NCI-H2107 (cell line): ENCODE measurements around the gene SEMA3A.

Source experiments
- DNase-seq: peaks from one replicate; lab custom pipeline; 2025; lab: John Stamatoyannopoulos, UW

Gene SEMA3A

GRCh38 chr7:84009051-84009450 is 185.5 kb downstream of the SEMA3A start:
- DNase-seq, result no peak

GRCh38 chr7:84003191-84003590 is 191.4 kb downstream of the SEMA3A start:
- DNase-seq, result no peak

- no peak for DNase-seq
Measured at GRCh38 chr7:84002348-84002747, 192.2 kb downstream of the SEMA3A start.

GRCh38 chr7:83996879-83997278 is 197.7 kb downstream of the SEMA3A start:
- no peak for DNase-seq

GRCh38 chr7:83987764-83988163 is 206.8 kb downstream of the SEMA3A start:
- no peak for DNase-seq

GRCh38 chr7:83985821-83986220 is 208.8 kb downstream of the SEMA3A start:
- no peak for DNase-seq

- DNase-seq, result no peak
Measured at GRCh38 chr7:83984591-83984990, 210.0 kb downstream of the SEMA3A start.

GRCh38 chr7:83984076-83984475 is 210.5 kb downstream of the SEMA3A start:
- DNase-seq, result no peak

- DNase-seq, result no peak
Measured at GRCh38 chr7:83983606-83984005, 211.0 kb downstream of the SEMA3A start.

GRCh38 chr7:83976302-83976701 is 218.3 kb downstream of the SEMA3A start:
- peak; percentile 39 for DNase-seq

GRCh38 chr7:83970081-83970480 is 224.5 kb downstream of the SEMA3A start:
- DNase-seq, result no peak

- no peak for DNase-seq
Measured at GRCh38 chr7:83964318-83964717, 230.3 kb downstream of the SEMA3A start.

GRCh38 chr7:83957333-83957732 is 237.3 kb downstream of the SEMA3A start:
- no peak for DNase-seq

GRCh38 chr7:83956104-83956503 is 238.5 kb downstream of the SEMA3A start:
- DNase-seq, result no peak

- DNase-seq, result no peak
Measured at GRCh38 chr7:83952236-83952635, 242.4 kb downstream of the SEMA3A start.

GRCh38 chr7:83947260-83947659 is 247.3 kb downstream of the SEMA3A start:
- no peak for DNase-seq

- no peak for DNase-seq
Measured at GRCh38 chr7:83946801-83947200, 247.8 kb downstream of the SEMA3A start.

GRCh38 chr7:83941300-83941699 is 253.3 kb downstream of the SEMA3A start:
- no peak for DNase-seq

- DNase-seq, result no peak
Measured at GRCh38 chr7:83937930-83938329, 256.7 kb downstream of the SEMA3A start.

- DNase-seq, result peak; percentile 15
Measured at GRCh38 chr7:83936056-83936708, 258.4 kb downstream of the SEMA3A start.

GRCh38 chr7:83934118-83934734 is 260.4 kb downstream of the SEMA3A start:
- DNase-seq, result no peak

- no peak for DNase-seq
Measured at GRCh38 chr7:83931968-83932367, 262.6 kb downstream of the SEMA3A start.

- DNase-seq, result no peak
Measured at GRCh38 chr7:83930262-83930661, 264.3 kb downstream of the SEMA3A start.

GRCh38 chr7:83925860-83926259 is 268.7 kb downstream of the SEMA3A start:
- DNase-seq, result no peak
